H9 (cell line): ENCODE data around the gene IL31RA. TPM values are rescaled to one million over a fixed set of nuclear protein-coding genes. Genes with fewer than 3 reads are reported as not detected.

Source experiments
- DNase-seq: peaks from one replicate; pipeline ENCODE4 v3.0.0-alpha.2; 2017
- H2AFZ ChIP-seq: one replicate; pipeline ENCODE4 v1.6.1; 2013; ENCODE audit warnings: mild to moderate bottlenecking, low read length, control low read depth, moderate library complexity
- H2AK5ac ChIP-seq: 2 replicates; pipeline ENCODE4 v1.6.1; 2013; ENCODE audit warnings: low read length, control low read depth, mixed read lengths; ENCODE audit not compliant: insufficient read length
- H2BK120ac ChIP-seq: one replicate; pipeline ENCODE4 v1.6.1; 2013; ENCODE audit warnings: low read depth, mild to moderate bottlenecking, low read length, control low read depth, inconsistent platforms; ENCODE audit not compliant: poor library complexity, severe bottlenecking
- H2BK12ac ChIP-seq: 2 replicates; pipeline ENCODE4 v1.6.1; 2013; ENCODE audit warnings: low read length, control low read depth, mixed read lengths, low read depth; ENCODE audit not compliant: insufficient read length
- H2BK15ac ChIP-seq: 2 replicates; pipeline ENCODE4 v1.6.1; 2013; ENCODE audit warnings: low read depth, low read length, control low read depth
- H2BK20ac ChIP-seq: one replicate; pipeline ENCODE4 v1.6.1; 2013; ENCODE audit warnings: low read depth, mild to moderate bottlenecking, low read length, control low read depth, inconsistent platforms; ENCODE audit not compliant: poor library complexity, severe bottlenecking
- H2BK5ac ChIP-seq: 2 replicates; pipeline ENCODE4 v1.6.1; 2013; ENCODE audit warnings: low read length, control low read depth, mixed read lengths; ENCODE audit not compliant: insufficient read length
- H3K14ac ChIP-seq: 2 replicates; pipeline ENCODE4 v1.6.1; 2013; ENCODE audit warnings: low read length, control low read depth; ENCODE audit not compliant: insufficient read depth
- H3K18ac ChIP-seq: 2 replicates; pipeline ENCODE4 v1.6.1; 2013; ENCODE audit warnings: low read depth, mild to moderate bottlenecking, mixed read lengths, low read length, control low read depth; ENCODE audit not compliant: insufficient read length
- H3K23ac ChIP-seq: 2 replicates; pipeline ENCODE4 v1.6.1; 2013; ENCODE audit warnings: low read length, control low read depth, mixed read lengths, low read depth; ENCODE audit not compliant: insufficient read length
- H3K23me2 ChIP-seq: 2 replicates; pipeline ENCODE4 v1.6.1; 2013; ENCODE audit warnings: low read depth, mild to moderate bottlenecking, mixed read lengths, low read length, control low read depth; ENCODE audit not compliant: insufficient read length, poor library complexity, severe bottlenecking
- H3K27ac ChIP-seq: 2 replicates; pipeline ENCODE4 v1.5.1; 2013; ENCODE audit warnings: low read length, control low read depth, mixed read lengths, low read depth; ENCODE audit not compliant: insufficient read length
- H3K27me3 ChIP-seq: 2 replicates; pipeline ENCODE4 v1.6.1; 2013; ENCODE audit warnings: low read length, control low read depth, inconsistent platforms; ENCODE audit not compliant: insufficient read depth
- H3K4ac ChIP-seq: 2 replicates; pipeline ENCODE4 v1.6.1; 2013; ENCODE audit warnings: low read depth, mild to moderate bottlenecking, control low read depth, inconsistent platforms, low read length, moderate library complexity
- H3K4me1 ChIP-seq: 2 replicates; pipeline ENCODE4 v1.6.1; 2013; ENCODE audit warnings: low read length, control low read depth, inconsistent platforms; ENCODE audit not compliant: insufficient read depth
- H3K4me2 ChIP-seq: 2 replicates; pipeline ENCODE4 v1.6.1; 2013; ENCODE audit warnings: low read length, control low read depth, mixed read lengths; ENCODE audit not compliant: insufficient read length, insufficient read depth
- H3K56ac ChIP-seq: 2 replicates; pipeline ENCODE4 v1.6.1; 2013; ENCODE audit warnings: low read depth, mild to moderate bottlenecking, mixed read lengths, low read length, control low read depth; ENCODE audit not compliant: insufficient read length
- H3K79me1 ChIP-seq: 2 replicates; pipeline ENCODE4 v1.6.1; 2013; ENCODE audit warnings: low read depth, mild to moderate bottlenecking, moderate library complexity, low read length, control low read depth, inconsistent platforms; ENCODE audit not compliant: insufficient read depth, poor library complexity, severe bottlenecking
- H3K79me2 ChIP-seq: 2 replicates; pipeline ENCODE4 v1.6.1; 2013; ENCODE audit warnings: low read length, control low read depth, inconsistent platforms; ENCODE audit not compliant: insufficient read depth
- H3K9ac ChIP-seq: 2 replicates; pipeline ENCODE4 v1.6.1; 2013; ENCODE audit warnings: low read length, control low read depth, mixed read lengths; ENCODE audit not compliant: insufficient read length; ENCODE audit errors: extremely low read depth
- H3K9me3 ChIP-seq: one replicate; pipeline ENCODE4 v1.6.1; 2013; ENCODE audit warnings: low read depth, low read length, inconsistent platforms; ENCODE audit not compliant: control insufficient read depth
- H3T11ph ChIP-seq: one replicate; pipeline ENCODE4 v1.6.1; 2013; ENCODE audit warnings: mild to moderate bottlenecking, low read length, control low read depth, inconsistent platforms
- H4K20me1 ChIP-seq: one replicate; pipeline ENCODE4 v1.6.1; 2013; ENCODE audit not compliant: control insufficient read depth, insufficient read length, insufficient read depth
- H4K5ac ChIP-seq: 2 replicates; pipeline ENCODE4 v1.6.1; 2013; ENCODE audit warnings: low read depth, mild to moderate bottlenecking, mixed read lengths, low read length, control low read depth; ENCODE audit not compliant: insufficient read length
- H4K8ac ChIP-seq: replicated peaks from 2 replicates; pipeline ENCODE4 v1.6.1; 2013; ENCODE audit warnings: low read length, control low read depth, mixed read lengths, low read depth; ENCODE audit not compliant: insufficient read length
- H4K91ac ChIP-seq: 2 replicates; pipeline ENCODE4 v1.6.1; 2013; ENCODE audit warnings: low read depth, mild to moderate bottlenecking, moderate library complexity, mixed read lengths, low read length, control low read depth; ENCODE audit not compliant: insufficient read length
- H3K27ac Mint-ChIP-seq, 3 experiments: 2 replicates in 2 of 3; 3 replicates in 1 of 3; pipeline ENCODE4 v1.8.0; 2020 to 2021; ENCODE audit warnings: mixed read lengths in 3 of 3, mild to moderate bottlenecking in 1 of 3, moderate library complexity in 1 of 3
- H3K27me3 Mint-ChIP-seq: 2 replicates; pipeline ENCODE4 v1.8.0; 2021; ENCODE audit warnings: low read depth, mild to moderate bottlenecking, moderate library complexity, mixed read lengths
- H3K36me3 Mint-ChIP-seq, 3 experiments: 2 replicates in 2 of 3; 3 replicates in 1 of 3; pipeline ENCODE4 v1.8.0; 2020 to 2021; ENCODE audit warnings: low read depth in 3 of 3, mixed read lengths in 3 of 3; ENCODE audit not compliant: insufficient read depth in 1 of 3
- H3K4me1 Mint-ChIP-seq, 2 experiments: 2 replicates each; pipeline ENCODE4 v1.8.0; 2020; ENCODE audit warnings: mixed read lengths in 2 of 2
- H3K4me3 Mint-ChIP-seq, 2 experiments: 2 replicates in 1 of 2; 3 replicates in 1 of 2; pipeline ENCODE4 v1.8.0; 2020 to 2021; ENCODE audit warnings: mild to moderate bottlenecking in 2 of 2, mixed read lengths in 2 of 2, moderate library complexity in 1 of 2
- H3K9me3 Mint-ChIP-seq, 2 experiments: 2 replicates in 1 of 2; 3 replicates in 1 of 2; pipeline ENCODE4 v1.8.0; 2020; ENCODE audit warnings: mild to moderate bottlenecking in 2 of 2, mixed read lengths in 2 of 2, moderate library complexity in 1 of 2
- CTCF ChIP-seq: fragments of 200-600 bp; sonication (generic); conservative IDR thresholded peaks from 3 replicates; pipeline ENCODE4 v1.8.0; 2021; ENCODE audit warnings: antibody characterized with exemption, mild to moderate bottlenecking
- total RNA-seq: library from RNA; stranded (reverse); gene quantifications from 2 replicates; pipeline ENCODE4 v1.2.1, GENCODE V29; 2021

The IL31RA gene
- total RNA-seq, 1 experiment from 2014 or later, result 0.11 TPM

- H3K9me3 Mint-ChIP-seq, result peaks cover 5 to 10% of the 10 kb centered on the region in 2 experiments
- DNase-seq, result no peak
- no peak overlapping the region for H2BK12ac ChIP-seq
Observed at GRCh38 chr5:55873234-55873633, 22.1 kb downstream of the IL31RA start.

More at GRCh38 chr5:55873234-55873633, 22.1 kb downstream of the IL31RA start:
- TF ChIP-seq CTCF, result no peak
- Histone ChIP-seq H3K4ac (no peak overlapping the region), H3K27ac (no peak overlapping the region), H2BK5ac (no peak overlapping the region), H3K23me2 (no peaks in the 10 kb centered on the region), H2BK15ac (no peak overlapping the region), H3K4me1 (no peaks in the 10 kb centered on the region), H2AFZ (no peak overlapping the region), H3K9ac (no peak overlapping the region), H3T11ph (no peak overlapping the region), H4K91ac (no peak overlapping the region), H3K9me3 (no peaks in the 10 kb centered on the region), H4K5ac (no peak overlapping the region), H2AK5ac (no peak overlapping the region), H3K79me2 (no peaks in the 10 kb centered on the region), H2BK120ac (no peak overlapping the region), H3K23ac (no peak overlapping the region), H4K8ac (no peak overlapping the region), H4K20me1 (no peaks in the 10 kb centered on the region), H3K27me3 (no peaks in the 10 kb centered on the region), H3K4me2 (no peak overlapping the region), H3K56ac (no peak overlapping the region), H2BK20ac (no peak overlapping the region), H3K79me1 (no peaks in the 10 kb centered on the region), H3K18ac (no peak overlapping the region), H3K14ac (no peak overlapping the region)
- Mint-ChIP-seq H3K4me3 (no peak overlapping the region), H3K27me3 (no peaks in the 10 kb centered on the region), H3K4me1 (no peaks in the 10 kb centered on the region), H3K36me3 (no peaks in the 10 kb centered on the region), H3K27ac (no peak overlapping the region)
